Body of pancreas (tissue), 4 donors: ENCODE measurements around the gene CD82. TPM values are rescaled to one million over a fixed set of nuclear protein-coding genes. Genes with fewer than 3 reads are reported as not detected.

Experiments
- ATAC-seq: fragments of 150-250 bp; one replicate; pipeline ENCODE4 v1.9.1; 2016
- DNase-seq, 4 donors: peaks; one replicate each; pipeline ENCODE4 v3.0.0-alpha.2; 2019
- H3K27ac ChIP-seq, 4 donors: fragments of 200-600 bp; sonication (generic); 1 replicate in 3 of 4; 2 replicates in 1 of 4; pipeline versions ENCODE4 v1.5.1 to v1.6.1; 2016 to 2019; ENCODE audit warnings: mild to moderate bottlenecking in 1 of 4, mixed read lengths in 1 of 4, moderate library complexity in 1 of 4
- H3K27me3 ChIP-seq, 2 donors: fragments of 200-600 bp; sonication (generic); one replicate each; pipeline ENCODE4 v1.6.0; 2016; ENCODE audit warnings: mild to moderate bottlenecking in 1 of 2
- H3K36me3 ChIP-seq, 2 donors: fragments of 200-600 bp; sonication (generic); replicated peaks in 1 of 2; 2 replicates each; pipeline ENCODE4 v1.5.1; 2016; ENCODE audit warnings: low read depth in 2 of 2; ENCODE audit not compliant: insufficient read depth in 1 of 2
- H3K4me1 ChIP-seq: fragments of 200-600 bp; sonication (generic); one replicate; pipeline ENCODE4 v1.6.0; 2016
- H3K4me3 ChIP-seq, 2 donors: fragments of 200-600 bp; sonication (generic); 1 replicate in 1 of 2; 2 replicates in 1 of 2; pipeline ENCODE4 v1.5.1; 2016 to 2019
- H3K9me3 ChIP-seq, 3 donors: fragments of 200-600 bp; sonication (generic); 1 replicate in 2 of 3; 2 replicates in 1 of 3; pipeline ENCODE4 v1.5.1; 2016
- CTCF ChIP-seq, 7 experiments: fragments of 450-650 bp in 4 of 7; fragments of 200-600 bp in 3 of 7; sonication (generic) in 3 of 7; IDR thresholded peaks; one replicate each; pipeline ENCODE4 v1.5.1; 2016 to 2019; ENCODE audit warnings: antibody characterized with exemption in 7 of 7
- POLR2A ChIP-seq, 3 donors: fragments of 450-650 bp; IDR thresholded peaks; one replicate each; pipeline ENCODE4 v1.6.1; 2016; ENCODE audit warnings: antibody characterized with exemption in 3 of 3, mild to moderate bottlenecking in 2 of 3
- WGBS, 2 donors: methylation state at CpG; one replicate each; pipeline ENCODE4 v1.1.5; 2017; 5-methylcytosine and 5-hydroxymethylcytosine counted together
- intact Hi-C: fragments of 100-400 bp; cut with DNase I; formaldehyde crosslinking; loops from one replicate; pipeline ENCODE4 v1.15.1; 2023
- total RNA-seq, 2 donors: library from RNA; depleted of rRNA; stranded (reverse); fragments of >200 nt; gene quantifications; one replicate each; pipeline ENCODE4 v1.1.0, GENCODE V29; 2016

CD82 gene
- total RNA-seq, 2 donors from 2014 or later = 11.4 to 13.5 TPM

GRCh38 chr11:44600839-44601383, 35.4 kb downstream of the CD82 start:
- Histone ChIP-seq H3K4me3 (no peak overlapping the region), H3K36me3 (no peaks in the 10 kb centered on the region), H3K4me1 (peaks cover 9% of the 10 kb centered on the region), H3K27ac (no peak overlapping the region), H3K27me3 (no peaks in the 10 kb centered on the region), H3K9me3 (no peaks in the 10 kb centered on the region)
- ATAC-seq (no peak), DNase-seq (no peak)
- intact Hi-C loops = no loop called here
- WGBS, 2 donors = 85 to 87% methylated on average over 3 to 10 of the region's 10 CpGs
- TF ChIP-seq POLR2A (IDR thresholded peaks at IDR 0.05) = no peak
- no peak for TF ChIP-seq CTCF (IDR thresholded peaks at IDR 0.05)

DNA sequence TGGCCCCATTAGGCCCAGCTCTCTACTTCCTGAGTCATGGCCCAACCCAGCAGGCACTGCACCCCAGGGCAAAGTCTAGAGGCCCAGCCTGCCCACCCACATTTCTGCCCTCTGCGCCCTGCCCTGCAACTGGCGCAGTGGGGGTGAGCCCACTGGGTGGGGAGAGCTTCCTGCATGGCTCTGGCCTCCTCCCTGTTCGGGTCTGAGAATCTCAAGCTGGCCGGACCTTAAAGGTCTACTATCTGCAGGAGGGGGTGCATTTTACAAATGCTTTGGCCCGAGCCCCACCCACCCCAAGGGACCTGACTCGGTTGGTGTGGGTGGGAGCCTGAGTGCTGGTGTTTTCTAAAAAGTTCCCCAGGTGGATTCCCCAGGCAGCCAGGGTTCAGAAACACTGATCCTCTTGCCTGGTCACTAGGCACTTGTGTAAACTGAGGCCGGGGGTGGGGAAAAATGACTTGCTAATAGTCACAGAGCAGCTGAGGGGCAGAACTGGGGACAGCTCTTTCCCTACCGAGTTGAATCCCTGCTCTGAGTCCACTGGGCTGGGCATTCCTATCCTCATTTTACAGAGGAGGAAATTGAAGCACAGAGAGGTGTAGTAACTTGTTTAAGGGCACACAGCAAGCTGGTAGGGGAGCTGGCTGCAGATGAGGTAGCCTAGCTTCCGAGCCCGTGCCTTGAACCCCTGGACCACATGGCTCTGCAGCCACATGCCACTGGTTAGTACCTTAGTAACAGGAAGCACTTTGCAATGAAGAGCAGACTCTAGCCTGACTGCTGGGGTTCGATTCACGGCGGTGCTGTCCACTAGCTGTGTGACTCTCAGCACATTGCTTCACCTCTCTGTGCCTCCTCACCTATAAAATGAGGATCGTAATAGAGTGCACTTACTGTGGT, 36.3 kb downstream of the CD82 start:
- Histone ChIP-seq H3K27ac (no peak overlapping the region), H3K9me3 (no peaks in the 10 kb centered on the region), H3K4me1 (peaks cover under 1% of the 10 kb centered on the region), H3K36me3 (no peaks in the 10 kb centered on the region), H3K4me3 (no peak overlapping the region), H3K27me3 (no peaks in the 10 kb centered on the region)
- intact Hi-C loops = no loop called here
- DNase-seq (no peak), ATAC-seq (no peak)
- TF ChIP-seq POLR2A (IDR thresholded peaks at IDR 0.05) (no peak), CTCF (IDR thresholded peaks at IDR 0.05) (no peak)
- WGBS, 2 donors = 80 to 84% methylated on average over 13 to 14 of the region's 14 CpGs

DNA sequence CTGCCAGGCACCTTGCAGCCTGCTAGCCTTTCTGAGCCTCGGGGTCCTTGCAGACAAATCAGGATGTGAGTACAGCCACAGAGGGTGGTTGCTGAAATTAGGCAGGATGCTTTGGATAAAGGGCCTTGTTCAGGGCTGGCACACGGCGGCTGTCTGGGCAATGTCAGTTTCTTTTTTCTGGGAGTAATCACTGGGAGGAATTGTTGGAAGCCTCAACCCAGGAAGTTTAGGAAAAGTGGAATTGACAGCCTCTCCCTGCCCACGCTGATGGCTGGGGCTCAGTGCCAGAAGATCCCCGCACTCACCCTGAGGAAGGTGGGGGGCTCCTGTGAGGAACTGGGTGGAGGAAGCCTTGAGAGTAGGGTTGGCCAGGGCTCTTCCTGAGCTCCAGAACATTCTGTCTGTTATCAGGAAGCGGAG, 37.4 kb downstream of the CD82 start:
- no peaks in the 10 kb centered on the region for H3K27me3 ChIP-seq
- ATAC-seq (no peak), DNase-seq (no peak)
- intact Hi-C loops = no loop called here
- H3K27ac ChIP-seq = no peak overlapping the region
- TF ChIP-seq CTCF (IDR thresholded peaks at IDR 0.05) (no peak), POLR2A (IDR thresholded peaks at IDR 0.05) (no peak)
- no peak overlapping the region for H3K4me3 ChIP-seq
- H3K4me1 ChIP-seq = no peaks in the 10 kb centered on the region
- 67 to 76% methylated on average over 6 of the region's 6 CpGs for WGBS, 2 donors
- H3K36me3 ChIP-seq = no peaks in the 10 kb centered on the region
- H3K9me3 ChIP-seq = no peaks in the 10 kb centered on the region

DNA sequence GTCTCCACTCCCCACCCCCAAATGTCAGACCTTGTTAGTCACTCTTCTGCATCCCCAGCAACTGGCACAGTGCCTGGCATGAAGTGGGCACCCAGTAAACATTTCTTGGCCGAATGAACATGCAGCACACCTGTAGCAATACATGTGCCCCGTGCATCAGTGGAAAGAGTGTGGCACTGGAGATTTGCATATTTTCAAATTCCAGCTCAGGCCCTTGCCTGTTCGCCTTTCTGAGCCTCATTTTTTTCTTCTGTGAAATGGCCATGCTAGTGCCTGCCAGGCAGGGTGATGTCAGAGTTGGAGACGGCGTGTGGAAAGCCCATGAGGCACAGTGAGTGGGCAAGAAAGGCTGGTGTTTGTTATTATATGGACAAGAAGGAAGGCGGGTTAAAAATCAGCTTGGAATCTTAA, 38.7 kb downstream of the CD82 start:
- Histone ChIP-seq H3K4me1 (no peaks in the 10 kb centered on the region), H3K27me3 (no peaks in the 10 kb centered on the region), H3K27ac (no peak overlapping the region), H3K36me3 (no peaks in the 10 kb centered on the region), H3K9me3 (no peaks in the 10 kb centered on the region), H3K4me3 (no peak overlapping the region)
- 73 to 80% methylated on average over 6 of the region's 6 CpGs for WGBS, 2 donors
- TF ChIP-seq CTCF (IDR thresholded peaks at IDR 0.05) = no peak
- TF ChIP-seq POLR2A (IDR thresholded peaks at IDR 0.05) = no peak
- intact Hi-C loops = no loop called here
- DNase-seq (peak in 2 of 4 donors; percentile 27 to 67), ATAC-seq (no peak)
